Measurements from ENCODE around the gene OPALIN.

Gene OPALIN

DNA sequence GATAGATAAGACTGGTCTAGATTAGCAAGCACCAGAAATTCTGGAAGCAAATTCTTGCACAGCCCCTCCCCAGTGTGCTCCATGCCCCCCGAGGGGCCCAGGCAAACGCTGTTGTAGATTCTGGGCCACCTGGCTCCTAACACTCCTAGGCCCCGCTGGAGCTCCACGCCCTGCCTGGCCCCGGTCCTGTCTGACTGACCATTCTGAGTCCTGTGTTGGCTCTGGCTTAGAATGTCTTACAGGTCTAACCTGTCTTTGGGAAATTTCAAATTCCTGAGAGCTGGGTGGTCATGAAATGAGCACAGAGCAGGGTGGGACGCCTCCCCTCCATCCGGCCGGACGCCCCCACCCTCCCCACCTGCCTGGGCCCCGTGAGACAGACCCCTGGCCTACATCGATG is 12.6 kb upstream of the OPALIN start:
- no peak for DNase-seq

DNA sequence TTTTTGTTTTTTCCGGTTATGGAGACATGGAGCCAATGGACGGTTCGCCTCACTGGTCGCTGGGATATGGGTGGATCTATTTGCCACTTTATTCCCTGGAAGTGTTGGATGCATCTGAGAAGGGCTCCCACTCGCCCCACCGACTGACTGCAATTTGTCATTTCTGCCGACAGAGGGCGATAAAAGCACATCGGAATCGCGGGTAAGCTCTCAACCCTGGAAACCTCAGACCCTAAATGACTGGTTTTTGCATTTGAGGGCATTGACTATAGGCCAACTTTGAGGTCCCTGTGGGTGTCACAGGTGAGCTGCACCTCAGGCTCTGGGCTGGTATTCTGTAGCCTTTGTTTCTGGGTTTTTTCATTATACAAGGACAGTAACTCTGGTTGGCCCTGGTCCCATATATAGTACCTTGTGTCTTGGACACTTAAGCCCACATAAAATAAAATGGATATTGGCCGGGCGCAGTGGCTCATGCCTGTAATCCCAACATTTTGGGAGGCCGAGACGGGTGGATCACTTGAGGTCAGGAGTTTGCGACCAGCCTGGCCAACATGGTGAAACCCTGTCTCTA is 11.9 kb upstream of the OPALIN start:
- peak; percentile 69 to 71 for DNase-seq

GRCh38 chr10:96369890-96370583 is 11.2 kb upstream of the OPALIN start:
- peak in 1 of 2 experiments; percentile 24 for DNase-seq

DNA sequence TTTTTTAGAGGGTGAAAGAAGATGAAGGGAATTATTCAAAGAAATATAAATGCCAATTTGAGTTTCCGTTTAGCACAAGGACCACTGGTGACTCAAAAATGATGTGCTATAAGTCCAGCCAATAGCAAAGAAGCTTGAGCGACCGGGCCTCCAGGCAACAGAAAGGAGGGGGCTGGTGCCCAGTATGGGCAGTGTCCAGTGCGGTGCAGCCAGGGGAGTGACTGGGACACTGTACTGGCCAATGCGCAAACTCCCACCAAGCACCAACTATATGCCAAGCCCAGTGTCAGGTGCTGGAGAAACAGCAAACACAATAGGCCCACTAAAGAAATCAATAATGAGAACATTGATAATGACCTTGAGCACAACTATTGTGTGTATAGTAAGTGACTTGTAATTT is 10.2 kb upstream of the OPALIN start:
- no peak for DNase-seq

DNA sequence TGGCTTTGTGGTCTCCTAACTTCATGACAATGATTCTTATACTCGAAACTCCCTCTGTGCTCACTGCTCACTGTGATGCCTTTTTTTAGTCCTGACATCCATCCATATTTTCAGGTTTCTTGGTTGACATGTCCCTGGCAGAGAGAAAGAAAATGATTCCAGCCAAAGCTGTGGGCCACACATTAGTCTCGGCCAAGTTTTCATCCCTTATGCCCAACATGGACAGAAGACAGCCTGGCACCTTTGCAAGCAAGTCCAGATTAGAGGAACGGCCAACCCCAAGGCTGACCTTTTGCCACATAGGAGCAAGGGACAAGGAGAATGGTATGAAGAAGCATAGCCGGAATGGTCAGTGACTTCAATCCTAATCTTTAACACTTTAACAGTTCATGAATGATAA is 8.7 kb upstream of the OPALIN start:
- DNase-seq, result no peak

GRCh38 chr10:96366508-96366907 is 7.7 kb upstream of the OPALIN start:
- DNase-seq, result no peak

GRCh38 chr10:96365571-96365970 is 6.8 kb upstream of the OPALIN start:
- no peak for DNase-seq

DNA sequence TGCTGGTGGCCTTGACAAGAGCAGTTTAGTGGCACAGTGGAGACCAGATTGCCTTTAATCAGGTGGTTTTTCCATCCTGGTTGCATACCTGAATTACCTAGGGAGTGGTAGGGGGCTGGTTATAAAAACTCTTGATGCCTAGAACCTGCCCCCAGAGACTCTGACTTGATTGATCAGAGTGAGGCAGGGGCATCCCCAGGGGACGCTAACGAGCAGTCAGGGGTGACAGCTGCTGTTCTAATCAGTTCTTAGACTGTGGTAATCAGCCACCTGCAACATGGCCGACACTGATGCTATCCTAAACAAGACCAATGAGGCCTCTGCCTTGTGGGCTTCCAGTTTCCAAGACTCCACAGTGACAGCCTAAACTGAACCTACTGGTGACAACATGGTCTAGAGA is 2.0 kb upstream of the OPALIN start:
- no peak for DNase-seq

- no peak for DNase-seq
These were observed 1.5 kb upstream of the OPALIN start for GRCh38 chr10:96360331-96360730.

GRCh38 chr10:96359616-96360015 is 814 bp upstream of the OPALIN start:
- DNase-seq, result no peak

- DNase-seq, result no peak
These were observed 1.7 kb downstream of the OPALIN start for GRCh38 chr10:96357038-96357620.

DNA sequence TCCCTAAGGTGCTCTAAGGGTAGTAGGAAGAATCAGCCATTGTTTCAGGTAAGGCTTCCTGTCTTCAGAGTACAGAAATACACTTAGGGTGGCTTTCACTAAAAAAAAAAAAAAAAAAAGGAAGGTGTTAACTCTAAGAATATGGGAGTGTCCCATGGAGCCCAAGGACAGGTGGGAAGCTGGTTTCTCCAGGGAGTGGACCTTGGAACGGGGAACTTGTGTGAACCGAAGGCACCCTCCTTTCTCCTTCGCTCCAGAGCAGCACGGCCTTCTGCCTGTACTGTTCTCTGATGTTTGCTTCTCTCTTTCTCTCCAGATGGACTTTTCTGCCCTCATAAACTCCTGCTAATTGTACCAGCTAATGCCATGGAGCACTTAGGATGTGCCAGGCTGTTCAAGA is 6.2 kb downstream of the OPALIN start:
- no peak for DNase-seq

GRCh38 chr10:96352027-96352426 is 6.8 kb downstream of the OPALIN start:
- no peak for DNase-seq

- no peak for DNase-seq
These were observed 12.5 kb downstream of the OPALIN start for GRCh38 chr10:96346295-96346694.

- DNase-seq, result no peak
These were observed 13.6 kb downstream of the OPALIN start for GRCh38 chr10:96345222-96345621.

DNA sequence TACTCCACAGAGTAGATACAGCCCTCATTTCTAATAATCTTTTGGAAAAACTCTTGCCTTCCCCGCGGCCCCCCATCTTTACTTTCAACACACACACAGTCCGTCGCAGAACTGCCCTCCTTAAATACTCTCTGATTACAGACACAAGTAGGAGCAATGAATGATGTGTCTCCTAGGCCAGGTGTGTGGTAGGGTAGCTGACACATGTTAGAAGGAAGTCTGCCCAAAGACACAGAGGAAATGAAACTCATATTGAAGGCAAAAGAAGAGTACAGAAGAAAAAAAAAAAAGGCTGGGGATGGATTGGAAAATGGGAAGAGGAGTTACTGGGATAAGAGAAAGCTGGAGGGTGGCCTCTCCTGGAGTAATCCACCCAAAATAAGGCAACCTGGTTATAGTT is 14.6 kb downstream of the OPALIN start:
- no peak for DNase-seq

- DNase-seq, result no peak
These were observed 16.4 kb downstream of the OPALIN start for GRCh38 chr10:96342402-96342801.

GRCh38 chr10:96341219-96342182 is 17.3 kb downstream of the OPALIN start:
- peak; percentile 35 to 43 for DNase-seq

DNA sequence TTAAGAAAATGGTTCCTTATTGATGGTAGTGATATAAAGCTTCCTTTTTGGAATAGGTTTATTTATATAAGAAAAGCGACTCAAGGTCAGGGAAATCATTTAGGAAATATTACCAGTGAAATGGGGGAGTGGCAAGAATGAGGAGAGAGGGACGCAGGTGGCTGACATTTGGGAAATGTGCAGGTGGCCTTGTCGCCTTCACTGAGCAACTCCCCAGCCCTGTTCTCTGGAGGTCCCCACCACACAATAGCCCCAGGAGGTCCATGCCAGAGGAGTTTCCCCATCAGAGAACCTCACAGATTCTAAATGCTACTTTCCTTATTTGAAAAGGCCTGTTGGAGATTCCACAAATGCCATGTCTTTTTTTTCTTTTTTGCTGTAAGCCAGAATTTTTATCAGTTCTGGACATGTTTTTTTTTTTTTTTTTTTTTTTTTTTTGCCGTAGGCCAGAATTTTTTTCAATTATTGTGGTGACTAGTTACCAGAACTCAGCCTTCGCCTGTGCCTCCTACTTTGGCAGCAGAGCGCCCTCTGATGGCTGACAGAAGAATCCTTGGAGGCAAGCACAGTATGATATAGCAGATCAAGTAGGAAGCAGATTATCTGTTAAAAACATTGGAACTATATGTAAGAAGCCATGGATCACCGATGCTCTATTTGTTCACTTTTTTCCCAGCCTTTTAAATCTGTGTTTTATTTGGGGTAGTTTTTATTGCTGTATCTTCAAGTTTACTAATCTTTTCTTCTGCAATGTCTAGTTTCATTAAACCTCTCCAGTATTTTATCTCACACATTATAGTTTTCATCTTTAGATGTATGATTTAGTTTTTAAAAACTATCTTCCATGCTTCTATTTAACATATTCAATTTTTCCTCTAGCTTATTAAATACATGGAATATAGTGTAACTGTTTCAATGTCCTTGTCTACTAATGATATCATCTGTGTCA is 18.6 kb downstream of the OPALIN start:
- peak; percentile 60 to 66 for DNase-seq

DNA sequence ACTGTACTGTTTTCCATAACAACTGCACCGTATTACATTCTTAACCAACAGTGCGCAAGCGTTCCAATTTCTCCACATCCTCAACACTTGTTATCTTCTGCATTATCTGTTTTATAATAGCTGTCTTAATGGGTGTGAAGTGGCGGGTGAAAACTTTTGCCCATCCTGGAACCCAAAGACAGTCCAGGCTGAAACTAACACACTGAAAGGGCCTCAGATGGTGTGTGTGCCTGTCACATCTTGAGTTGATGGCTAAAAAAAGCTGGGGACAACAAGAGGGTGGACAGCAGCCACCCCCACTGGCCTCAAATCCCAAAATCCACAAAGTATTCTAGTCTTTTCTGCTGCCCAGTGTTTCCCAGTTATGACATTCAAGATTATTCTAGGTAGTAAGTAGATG is 19.4 kb downstream of the OPALIN start:
- DNase-seq, result no peak

DNA sequence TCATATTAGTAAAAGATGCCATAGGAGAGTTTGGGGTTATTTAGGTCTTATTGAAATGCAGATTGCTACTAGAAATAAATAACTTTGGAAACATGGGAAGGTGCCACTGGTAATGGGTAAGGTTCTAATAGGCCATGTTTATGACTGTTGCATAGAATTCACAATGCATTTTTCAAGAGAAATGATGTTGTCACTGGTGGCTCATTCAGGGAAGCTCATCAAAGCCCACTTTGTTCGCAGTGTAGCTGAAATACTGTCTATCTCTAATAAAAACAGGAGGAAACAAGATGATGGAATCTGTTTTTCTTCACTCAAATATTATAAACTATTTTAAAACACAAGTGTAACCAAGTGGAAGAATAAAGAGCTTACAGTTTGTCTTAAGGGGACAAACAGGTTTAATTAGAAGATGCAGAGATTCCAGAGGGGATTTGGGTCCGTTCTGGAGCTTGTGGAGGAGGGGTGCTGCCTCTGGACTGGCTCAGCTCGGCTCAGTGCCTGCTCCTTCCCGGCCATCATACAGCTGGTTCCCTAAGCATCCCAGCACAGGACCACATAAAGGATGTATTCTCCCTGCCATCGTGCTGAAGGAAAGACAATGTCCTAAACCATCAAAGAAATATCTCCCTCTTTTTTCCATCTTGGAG is 20.4 kb downstream of the OPALIN start:
- DNase-seq, result no peak

GRCh38 chr10:96337106-96337505 is 21.7 kb downstream of the OPALIN start:
- no peak for DNase-seq
